HepG2 (cell line): Measurements from ENCODE around the gene ENO1. TPM values are rescaled to one million over a fixed set of nuclear protein-coding genes. Genes with fewer than 3 reads are reported as not detected.

Source experiments
- CEBPB ChIP-seq: IDR thresholded peaks from 2 replicates; pipeline ENCODE4 v1.6.1; 2011; ENCODE audit warnings: low read depth, low read length, improper control_type of control experiment, borderline replicate concordance
- MIXL1 ChIP-seq: IDR thresholded peaks from 2 replicates; pipeline ENCODE4 v1.6.1; 2016
- NFE2 ChIP-seq: sonication (generic); formaldehyde crosslinking; IDR thresholded peaks from 2 replicates; pipeline ENCODE4 v1.4.0; 2020; ENCODE audit warnings: missing genetic modification reagents
- NR1H2 ChIP-seq: sonication (generic); formaldehyde crosslinking; IDR thresholded peaks from 2 replicates; pipeline ENCODE4 v1.8.1; 2022; ENCODE audit warnings: low read depth, missing genetic modification reagents, borderline replicate concordance
- SMARCC2 ChIP-seq: fragments of 450-650 bp; IDR thresholded peaks from 2 replicates; pipeline ENCODE4 v1.6.1; 2017; ENCODE audit warnings: antibody characterized with exemption, mild to moderate bottlenecking
- TEAD3 ChIP-seq: optimal IDR thresholded peaks from 2 replicates; pipeline ENCODE3; 2016; ENCODE audit warnings: borderline replicate concordance
- ZNF101 ChIP-seq: sonication (generic); formaldehyde crosslinking; IDR thresholded peaks from 2 replicates; pipeline ENCODE4 v1.4.0; 2020; ENCODE audit warnings: mild to moderate bottlenecking, low read depth, missing genetic modification reagents, borderline replicate concordance
- ZNF34 ChIP-seq: sonication (generic); formaldehyde crosslinking; IDR thresholded peaks from 2 replicates; pipeline ENCODE4 v1.4.0; 2020; ENCODE audit warnings: mild to moderate bottlenecking, missing genetic modification reagents, borderline replicate concordance
- ZNF609 ChIP-seq: sonication (generic); formaldehyde crosslinking; IDR thresholded peaks from 2 replicates; pipeline ENCODE4 v1.4.0; 2020; ENCODE audit warnings: mild to moderate bottlenecking, missing genetic modification reagents, borderline replicate concordance
- ZNF644 ChIP-seq: IDR thresholded peaks from 2 replicates; pipeline ENCODE4 v1.6.1; 2016; ENCODE audit warnings: low read depth
- ZNF660 ChIP-seq: sonication (generic); formaldehyde crosslinking; IDR thresholded peaks from 2 replicates; pipeline ENCODE4 v1.5.1; 2020; ENCODE audit warnings: mild to moderate bottlenecking, low read depth, missing genetic modification reagents, borderline replicate concordance
- ZSCAN25 ChIP-seq: sonication (generic); formaldehyde crosslinking; IDR thresholded peaks from 2 replicates; pipeline ENCODE4 v1.8.0; 2022; ENCODE audit warnings: mild to moderate bottlenecking, missing genetic modification reagents
- polyA plus RNA-seq, 8 experiments: library from polyadenylated mRNA; depleted of rRNA in 3 of 8; stranded (reverse) in 7 of 8; unstranded in 1 of 8; fragments of >200 nt; fragmentation: Illumina TruSeq in 4 of 8; extraction: Trizol in 4 of 8; gene quantifications; 2 replicates each; pipeline versions ENCODE4 v1.2.1 to v1.2.3, GENCODE V29; 2011 to 2016; ENCODE audit warnings: low read depth in 4 of 8, missing spikeins in 1 of 8, mixed read lengths in 1 of 8; ENCODE audit not compliant: insufficient read depth in 1 of 8
- total RNA-seq, 5 experiments: library from RNA; depleted of rRNA; stranded (reverse); fragments of >200 nt; fragmentation: Illumina TruSeq; extraction: Trizol; gene quantifications; 2 replicates each; pipeline ENCODE4 v1.2.3, GENCODE V29; 2016; ENCODE audit warnings: low read depth in 1 of 5
- TF ChIP-seq, protein P1 (sequence below): sonication (generic); formaldehyde crosslinking; IDR thresholded peaks from 2 replicates; pipeline ENCODE4 v1.9.0; 2021; ENCODE audit warnings: mild to moderate bottlenecking, missing genetic modification reagents
- TF ChIP-seq, protein P2 (sequence below): sonication (generic); formaldehyde crosslinking; IDR thresholded peaks from 2 replicates; pipeline ENCODE4 v1.8.1; 2023; ENCODE audit warnings: missing genetic modification reagents, mild to moderate bottlenecking, borderline replicate concordance
- TF ChIP-seq, protein P3 (sequence below): sonication (generic); formaldehyde crosslinking; IDR thresholded peaks from 2 replicates; pipeline ENCODE4 v1.5.0; 2020; ENCODE audit warnings: mild to moderate bottlenecking, missing genetic modification reagents, borderline replicate concordance

The ENO1 gene
- total and polyA plus RNA-seq, 2 of the 13 experiments (the other 11 are each of a cell fraction or from before 2014, with no cell fraction given): 1,559 to 3,103 TPM

DNA sequence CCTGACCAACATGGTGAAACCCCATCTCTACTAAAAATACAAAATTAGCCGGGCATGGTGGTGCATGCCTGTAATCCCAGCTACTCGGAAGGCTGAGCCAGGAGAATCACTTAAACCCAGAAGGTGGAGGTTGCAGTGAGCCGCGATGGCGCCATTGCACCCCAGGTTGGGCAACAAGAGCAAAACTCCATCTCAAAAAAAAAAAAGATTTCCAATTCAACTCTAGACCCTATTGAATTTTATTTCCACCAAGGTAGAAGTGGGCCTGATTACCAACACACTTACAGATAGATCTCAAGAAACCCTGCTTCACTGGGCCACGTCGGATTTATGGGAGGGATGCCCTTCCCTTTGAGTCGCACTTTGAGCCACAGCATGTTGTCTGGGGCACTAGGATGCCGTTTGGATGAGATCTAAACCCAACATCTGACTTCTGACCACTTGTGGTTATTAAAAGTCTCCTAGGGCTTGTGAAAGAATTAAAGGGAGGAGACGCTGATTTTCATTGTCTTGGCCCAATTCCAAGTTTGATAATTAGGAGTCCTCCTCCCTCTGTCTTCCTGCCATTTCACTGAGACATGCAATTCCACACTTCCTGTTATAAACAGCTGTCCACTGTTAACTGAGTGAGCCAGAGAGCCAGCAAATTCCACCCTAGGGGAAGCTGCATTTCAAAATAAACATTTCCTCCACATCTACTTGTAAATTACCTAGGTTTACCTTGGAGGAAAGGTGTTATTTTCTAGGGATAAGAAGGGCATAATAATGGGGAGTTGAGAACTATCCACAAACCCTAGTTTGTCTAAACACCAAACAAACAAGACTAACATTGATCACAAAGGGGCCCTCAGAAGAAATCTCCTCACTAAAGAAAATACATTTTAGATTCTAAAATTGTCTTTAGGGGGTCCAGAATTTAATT lies 55.9 kb downstream of the ENO1 start (continued):
- TF ChIP-seq MIXL1 (CRISPR knock-in tag) (peak; percentile 74; the same call in 1 of the 2 replicates), ZNF660 (CRISPR knock-in tag) (no peak), TEAD3 (CRISPR knock-in tag) (peak; percentile 44), ZNF644 (peak; percentile 75; the same call in 1 of the 2 replicates), ZSCAN25 (CRISPR knock-in tag) (no peak), CEBPB (0 out of 2 replicates have a peak, but pooled peaks have one; percentile 15), ZNF609 (no peak), NFE2 (CRISPR knock-in tag) (no peak), ZNF101 (no peak), NR1H2 (CRISPR knock-in tag) (no peak), SMARCC2 (no peak), ZNF34 (CRISPR knock-in tag) (no peak)
- TF ChIP-seq, protein P1, sequence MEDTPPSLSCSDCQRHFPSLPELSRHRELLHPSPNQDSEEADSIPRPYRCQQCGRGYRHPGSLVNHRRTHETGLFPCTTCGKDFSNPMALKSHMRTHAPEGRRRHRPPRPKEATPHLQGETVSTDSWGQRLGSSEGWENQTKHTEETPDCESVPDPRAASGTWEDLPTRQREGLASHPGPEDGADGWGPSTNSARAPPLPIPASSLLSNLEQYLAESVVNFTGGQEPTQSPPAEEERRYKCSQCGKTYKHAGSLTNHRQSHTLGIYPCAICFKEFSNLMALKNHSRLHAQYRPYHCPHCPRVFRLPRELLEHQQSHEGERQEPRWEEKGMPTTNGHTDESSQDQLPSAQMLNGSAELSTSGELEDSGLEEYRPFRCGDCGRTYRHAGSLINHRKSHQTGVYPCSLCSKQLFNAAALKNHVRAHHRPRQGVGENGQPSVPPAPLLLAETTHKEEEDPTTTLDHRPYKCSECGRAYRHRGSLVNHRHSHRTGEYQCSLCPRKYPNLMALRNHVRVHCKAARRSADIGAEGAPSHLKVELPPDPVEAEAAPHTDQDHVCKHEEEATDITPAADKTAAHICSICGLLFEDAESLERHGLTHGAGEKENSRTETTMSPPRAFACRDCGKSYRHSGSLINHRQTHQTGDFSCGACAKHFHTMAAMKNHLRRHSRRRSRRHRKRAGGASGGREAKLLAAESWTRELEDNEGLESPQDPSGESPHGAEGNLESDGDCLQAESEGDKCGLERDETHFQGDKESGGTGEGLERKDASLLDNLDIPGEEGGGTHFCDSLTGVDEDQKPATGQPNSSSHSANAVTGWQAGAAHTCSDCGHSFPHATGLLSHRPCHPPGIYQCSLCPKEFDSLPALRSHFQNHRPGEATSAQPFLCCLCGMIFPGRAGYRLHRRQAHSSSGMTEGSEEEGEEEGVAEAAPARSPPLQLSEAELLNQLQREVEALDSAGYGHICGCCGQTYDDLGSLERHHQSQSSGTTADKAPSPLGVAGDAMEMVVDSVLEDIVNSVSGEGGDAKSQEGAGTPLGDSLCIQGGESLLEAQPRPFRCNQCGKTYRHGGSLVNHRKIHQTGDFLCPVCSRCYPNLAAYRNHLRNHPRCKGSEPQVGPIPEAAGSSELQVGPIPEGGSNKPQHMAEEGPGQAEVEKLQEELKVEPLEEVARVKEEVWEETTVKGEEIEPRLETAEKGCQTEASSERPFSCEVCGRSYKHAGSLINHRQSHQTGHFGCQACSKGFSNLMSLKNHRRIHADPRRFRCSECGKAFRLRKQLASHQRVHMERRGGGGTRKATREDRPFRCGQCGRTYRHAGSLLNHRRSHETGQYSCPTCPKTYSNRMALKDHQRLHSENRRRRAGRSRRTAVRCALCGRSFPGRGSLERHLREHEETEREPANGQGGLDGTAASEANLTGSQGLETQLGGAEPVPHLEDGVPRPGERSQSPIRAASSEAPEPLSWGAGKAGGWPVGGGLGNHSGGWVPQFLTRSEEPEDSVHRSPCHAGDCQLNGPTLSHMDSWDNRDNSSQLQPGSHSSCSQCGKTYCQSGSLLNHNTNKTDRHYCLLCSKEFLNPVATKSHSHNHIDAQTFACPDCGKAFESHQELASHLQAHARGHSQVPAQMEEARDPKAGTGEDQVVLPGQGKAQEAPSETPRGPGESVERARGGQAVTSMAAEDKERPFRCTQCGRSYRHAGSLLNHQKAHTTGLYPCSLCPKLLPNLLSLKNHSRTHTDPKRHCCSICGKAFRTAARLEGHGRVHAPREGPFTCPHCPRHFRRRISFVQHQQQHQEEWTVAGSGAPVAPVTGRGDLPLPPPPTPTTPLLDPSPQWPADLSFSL (CRISPR knock-in tag): no peak
- TF ChIP-seq, protein P2, sequence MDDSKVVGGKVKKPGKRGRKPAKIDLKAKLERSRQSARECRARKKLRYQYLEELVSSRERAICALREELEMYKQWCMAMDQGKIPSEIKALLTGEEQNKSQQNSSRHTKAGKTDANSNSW (CRISPR knock-in tag): no peak
- TF ChIP-seq, protein P3, sequence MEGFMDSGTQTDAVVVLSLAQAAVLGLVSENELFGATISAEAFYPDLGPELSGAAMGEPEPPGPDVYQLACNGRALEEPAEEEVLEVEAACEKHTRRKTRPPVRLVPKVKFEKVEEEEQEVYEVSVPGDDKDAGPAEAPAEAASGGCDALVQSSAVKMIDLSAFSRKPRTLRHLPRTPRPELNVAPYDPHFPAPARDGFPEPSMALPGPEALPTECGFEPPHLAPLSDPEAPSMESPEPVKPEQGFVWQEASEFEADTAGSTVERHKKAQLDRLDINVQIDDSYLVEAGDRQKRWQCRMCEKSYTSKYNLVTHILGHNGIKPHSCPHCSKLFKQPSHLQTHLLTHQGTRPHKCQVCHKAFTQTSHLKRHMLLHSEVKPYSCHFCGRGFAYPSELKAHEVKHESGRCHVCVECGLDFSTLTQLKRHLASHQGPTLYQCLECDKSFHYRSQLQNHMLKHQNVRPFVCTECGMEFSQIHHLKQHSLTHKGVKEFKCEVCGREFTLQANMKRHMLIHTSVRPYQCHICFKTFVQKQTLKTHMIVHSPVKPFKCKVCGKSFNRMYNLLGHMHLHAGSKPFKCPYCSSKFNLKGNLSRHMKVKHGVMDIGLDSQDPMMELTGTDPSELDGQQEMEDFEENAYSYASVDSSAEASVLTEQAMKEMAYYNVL (CRISPR knock-in tag): no peak
